ENCODE measurements around the gene DUSP23.

GRCh38 chr1:159798893-159799292, 18.1 kb downstream of the DUSP23 start:
- peak; percentile 98 for TF ChIP-seq CTCF (conservative IDR thresholded peaks at IDR 0.05; ENCODE audit: low read depth, low read length)
- TF ChIP-seq EZH2 (IDR thresholded peaks at IDR 0.05; ENCODE audit: low read length, unreplicated experiment) = no peak

Measured in PC-3 (cell line).